Measurements from ENCODE around the gene MYH14.

DNA sequence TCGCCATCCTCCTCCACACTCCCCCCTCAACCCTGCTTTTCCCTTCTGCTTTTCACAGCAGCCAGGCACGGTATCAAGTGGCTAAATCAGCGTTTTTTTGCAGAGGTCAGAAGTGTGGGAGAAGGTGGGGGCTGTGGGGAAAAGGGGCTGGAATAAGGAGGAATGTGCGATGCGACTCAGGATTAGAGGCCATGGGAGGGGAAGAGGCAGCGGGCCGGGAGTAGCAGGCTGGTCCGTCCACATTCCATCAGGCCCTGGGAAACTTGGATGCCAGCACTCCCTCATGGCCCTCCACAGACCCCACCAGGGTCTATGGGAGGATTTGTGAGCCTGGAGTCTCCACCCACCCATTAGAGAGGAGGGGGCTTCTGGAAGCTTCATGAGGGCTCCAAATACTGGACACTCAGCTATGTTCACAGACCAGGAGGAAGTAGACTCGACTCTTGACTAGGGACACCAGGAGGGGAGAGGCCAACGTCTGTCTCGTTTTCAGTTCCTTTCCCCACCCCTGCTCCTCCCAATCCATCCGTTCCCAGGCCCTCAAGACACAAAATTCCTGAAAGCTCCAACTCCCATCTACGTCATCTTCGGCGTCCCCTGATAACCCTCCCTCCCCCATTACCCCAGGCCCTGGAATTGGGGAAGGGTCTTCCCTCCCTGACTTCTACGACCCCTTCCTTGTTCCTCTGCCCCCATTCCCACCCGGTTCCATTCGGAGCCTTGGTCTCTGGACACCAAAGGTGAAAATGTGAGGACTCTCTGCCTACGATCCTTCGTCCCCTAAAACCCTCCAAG is 129.0 kb downstream of the MYH14 start:
- TF ChIP-seq MAX (IDR thresholded peaks at IDR 0.05; ENCODE audit: low read depth, low read length), result no peak
- TF ChIP-seq, protein P1, sequence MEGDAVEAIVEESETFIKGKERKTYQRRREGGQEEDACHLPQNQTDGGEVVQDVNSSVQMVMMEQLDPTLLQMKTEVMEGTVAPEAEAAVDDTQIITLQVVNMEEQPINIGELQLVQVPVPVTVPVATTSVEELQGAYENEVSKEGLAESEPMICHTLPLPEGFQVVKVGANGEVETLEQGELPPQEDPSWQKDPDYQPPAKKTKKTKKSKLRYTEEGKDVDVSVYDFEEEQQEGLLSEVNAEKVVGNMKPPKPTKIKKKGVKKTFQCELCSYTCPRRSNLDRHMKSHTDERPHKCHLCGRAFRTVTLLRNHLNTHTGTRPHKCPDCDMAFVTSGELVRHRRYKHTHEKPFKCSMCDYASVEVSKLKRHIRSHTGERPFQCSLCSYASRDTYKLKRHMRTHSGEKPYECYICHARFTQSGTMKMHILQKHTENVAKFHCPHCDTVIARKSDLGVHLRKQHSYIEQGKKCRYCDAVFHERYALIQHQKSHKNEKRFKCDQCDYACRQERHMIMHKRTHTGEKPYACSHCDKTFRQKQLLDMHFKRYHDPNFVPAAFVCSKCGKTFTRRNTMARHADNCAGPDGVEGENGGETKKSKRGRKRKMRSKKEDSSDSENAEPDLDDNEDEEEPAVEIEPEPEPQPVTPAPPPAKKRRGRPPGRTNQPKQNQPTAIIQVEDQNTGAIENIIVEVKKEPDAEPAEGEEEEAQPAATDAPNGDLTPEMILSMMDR (IDR thresholded peaks at IDR 0.05; ENCODE audit: low read depth, low read length), result no peak
